ENCODE measurements around the gene SWI5.

- TF ChIP-seq CTCF (IDR thresholded peaks at IDR 0.05) (no peak), POLR2A (IDR thresholded peaks at IDR 0.05) (no peak)
Measured at GRCh38 chr9:128247226-128247803, 28.8 kb upstream of the SWI5 start.

All from prostate gland (tissue), 2 donors.